Measurements from ENCODE around the gene BACE2.

Gene BACE2

GRCh38 chr21:41149199-41149598 lies 18.8 kb upstream of the BACE2 start:
- no peak for DNase-seq

- DNase-seq: no peak
Measured at GRCh38 chr21:41152147-41152546, 15.8 kb upstream of the BACE2 start.

- DNase-seq: no peak
Measured at GRCh38 chr21:41153443-41153842, 14.5 kb upstream of the BACE2 start.

GRCh38 chr21:41156142-41156541 lies 11.8 kb upstream of the BACE2 start:
- no peak for DNase-seq

GRCh38 chr21:41158026-41158425 lies 9.9 kb upstream of the BACE2 start:
- no peak for DNase-seq

- DNase-seq: no peak
Measured at GRCh38 chr21:41160036-41160435, 7.9 kb upstream of the BACE2 start.

GRCh38 chr21:41161428-41161827 lies 6.5 kb upstream of the BACE2 start:
- DNase-seq: no peak

GRCh38 chr21:41162096-41162495 lies 5.9 kb upstream of the BACE2 start:
- no peak for DNase-seq

GRCh38 chr21:41163091-41163490 lies 4.9 kb upstream of the BACE2 start:
- no peak for DNase-seq

- no peak for DNase-seq
Measured at GRCh38 chr21:41164052-41164451, 3.9 kb upstream of the BACE2 start.

- DNase-seq: peak; percentile 65
Measured at GRCh38 chr21:41164981-41165655, 2.8 kb upstream of the BACE2 start.

- no peak for DNase-seq
Measured at GRCh38 chr21:41166884-41167283, 1.1 kb upstream of the BACE2 start.

- DNase-seq: no peak
Measured at GRCh38 chr21:41168391-41169257, 664 bp downstream of the BACE2 start.

GRCh38 chr21:41169258-41169576 lies 1.3 kb downstream of the BACE2 start:
- DNase-seq: no peak

- no peak for DNase-seq
Measured at GRCh38 chr21:41169701-41170100, 1.7 kb downstream of the BACE2 start.

GRCh38 chr21:41170442-41170841 lies 2.5 kb downstream of the BACE2 start:
- DNase-seq: peak; percentile 54

GRCh38 chr21:41170859-41171609 lies 3.1 kb downstream of the BACE2 start:
- peak; percentile 69 for DNase-seq

- no peak for DNase-seq
Measured at GRCh38 chr21:41175080-41175479, 7.1 kb downstream of the BACE2 start.

GRCh38 chr21:41176846-41177245 lies 8.9 kb downstream of the BACE2 start:
- no peak for DNase-seq

- no peak for DNase-seq
Measured at GRCh38 chr21:41180752-41181151, 12.8 kb downstream of the BACE2 start.

GRCh38 chr21:41182547-41182946 lies 14.6 kb downstream of the BACE2 start:
- no peak for DNase-seq

GRCh38 chr21:41183575-41183974 lies 15.6 kb downstream of the BACE2 start:
- DNase-seq: no peak

GRCh38 chr21:41185802-41186201 lies 17.8 kb downstream of the BACE2 start:
- DNase-seq: no peak

All from DMS153 (cell line).